ENCODE results near the gene SCG3. TPM values are rescaled to one million over a fixed set of nuclear protein-coding genes. Genes with fewer than 3 reads are reported as not detected.

Gene SCG3
- total and polyA plus RNA-seq, 2 donors from 2014 or later: 0.11 to 0.13 TPM

- Histone ChIP-seq H3K4me1 (ENCODE audit: control insufficient read depth in 2 of 3, insufficient read depth in 2 of 3, low read depth in 1 of 3, low read length in 3 of 3) (peaks cover 0 to 11% (median 0%) of the 10 kb centered on the region in 3 donors), H3K9ac (ENCODE audit: low read length in 3 of 3) (no peak overlapping the region), H3K36me3 (ENCODE audit: control insufficient read depth in 2 of 3, insufficient read depth in 3 of 3, low read length in 3 of 3) (no peaks in the 10 kb centered on the region), H3K27ac (ENCODE audit: low read depth in 2 of 2, low read length in 2 of 2) (no peak overlapping the region), H3K9me3 (ENCODE audit: control insufficient read depth in 2 of 3, insufficient read depth in 1 of 3, low read length in 3 of 3) (no peaks in the 10 kb centered on the region), H3K4me3 (ENCODE audit: low read length in 3 of 3) (no peak overlapping the region), H3K27me3 (ENCODE audit: control insufficient read depth, insufficient read depth, low read length) (no peaks in the 10 kb centered on the region)
- FAIRE-seq (no peak), DNase-seq (no peak)
- TF ChIP-seq CTCF (IDR thresholded peaks at IDR 0.05; ENCODE audit: borderline replicate concordance, extremely low read depth, insufficient read depth): no peak
- intact Hi-C loops (cut with DNase I): no loop called here
Measured at GRCh38 chr15:51738553-51738952, 57.2 kb downstream of the SCG3 start.

GRCh38 chr15:51739061-51739712, 57.9 kb downstream of the SCG3 start:
- FAIRE-seq: no peak
- Histone ChIP-seq H3K27me3 (ENCODE audit: control insufficient read depth, insufficient read depth, low read length) (no peaks in the 10 kb centered on the region), H3K4me1 (ENCODE audit: control insufficient read depth in 2 of 3, insufficient read depth in 2 of 3, low read depth in 1 of 3, low read length in 3 of 3) (peaks cover 0 to 11% (median 0%) of the 10 kb centered on the region in 3 donors), H3K9ac (ENCODE audit: low read length in 3 of 3) (no peak overlapping the region), H3K27ac (ENCODE audit: low read depth in 2 of 2, low read length in 2 of 2) (no peak overlapping the region), H3K36me3 (ENCODE audit: control insufficient read depth in 2 of 3, insufficient read depth in 3 of 3, low read length in 3 of 3) (no peaks in the 10 kb centered on the region), H3K4me3 (ENCODE audit: low read length in 3 of 3) (no peak overlapping the region), H3K9me3 (ENCODE audit: control insufficient read depth in 2 of 3, insufficient read depth in 1 of 3, low read length in 3 of 3) (no peaks in the 10 kb centered on the region)
- intact Hi-C loops (cut with DNase I): no loop called here
- TF ChIP-seq CTCF (IDR thresholded peaks at IDR 0.05; ENCODE audit: borderline replicate concordance, extremely low read depth, insufficient read depth): no peak
- DNase-seq: no peak

GRCh38 chr15:51749307-51749706, 68.0 kb downstream of the SCG3 start:
- no peak for TF ChIP-seq CTCF (IDR thresholded peaks at IDR 0.05; ENCODE audit: borderline replicate concordance, extremely low read depth, insufficient read depth)
- Histone ChIP-seq H3K27ac (ENCODE audit: low read depth in 2 of 2, low read length in 2 of 2) (no peak overlapping the region), H3K27me3 (ENCODE audit: control insufficient read depth, insufficient read depth, low read length) (peaks cover 22% of the 10 kb centered on the region), H3K4me1 (ENCODE audit: control insufficient read depth in 2 of 3, insufficient read depth in 2 of 3, low read depth in 1 of 3, low read length in 3 of 3) (peaks cover 0 to 4% (median 0%) of the 10 kb centered on the region in 3 donors), H3K4me3 (ENCODE audit: low read length in 3 of 3) (no peak overlapping the region), H3K36me3 (ENCODE audit: control insufficient read depth in 2 of 3, insufficient read depth in 3 of 3, low read length in 3 of 3) (no peaks in the 10 kb centered on the region), H3K9ac (ENCODE audit: low read length in 3 of 3) (no peak overlapping the region), H3K9me3 (ENCODE audit: control insufficient read depth in 2 of 3, insufficient read depth in 1 of 3, low read length in 3 of 3) (no peaks in the 10 kb centered on the region)
- intact Hi-C loops (cut with DNase I): no loop called here
- no peak for DNase-seq
- no peak for FAIRE-seq

GRCh38 chr15:51750186-51750585, 68.9 kb downstream of the SCG3 start:
- no peak overlapping the region for H3K4me3 ChIP-seq (ENCODE audit: low read length in 3 of 3)
- DNase-seq (no peak), FAIRE-seq (no peak)
- H3K9ac ChIP-seq (ENCODE audit: low read length in 3 of 3): no peak overlapping the region
- no peaks in the 10 kb centered on the region for H3K36me3 ChIP-seq (ENCODE audit: control insufficient read depth in 2 of 3, insufficient read depth in 3 of 3, low read length in 3 of 3)
- TF ChIP-seq CTCF (IDR thresholded peaks at IDR 0.05; ENCODE audit: borderline replicate concordance, extremely low read depth, insufficient read depth): no peak
- H3K27ac ChIP-seq (ENCODE audit: low read depth in 2 of 2, low read length in 2 of 2): no peak overlapping the region
- H3K4me1 ChIP-seq (ENCODE audit: control insufficient read depth in 2 of 3, insufficient read depth in 2 of 3, low read depth in 1 of 3, low read length in 3 of 3): peaks cover 0 to 4% (median 0%) of the 10 kb centered on the region in 3 donors
- H3K9me3 ChIP-seq (ENCODE audit: control insufficient read depth in 2 of 3, insufficient read depth in 1 of 3, low read length in 3 of 3): no peaks in the 10 kb centered on the region
- intact Hi-C loops (cut with DNase I): no loop called here
- peaks cover 22% of the 10 kb centered on the region for H3K27me3 ChIP-seq (ENCODE audit: control insufficient read depth, insufficient read depth, low read length)
